Thyroid gland (tissue), 4 donors: ENCODE results near the gene CITED2. TPM values are rescaled to one million over a fixed set of nuclear protein-coding genes. Genes with fewer than 3 reads are reported as not detected.

Experiments
- DNase-seq, 2 donors: peaks; one replicate each; pipeline ENCODE4 v3.0.0-alpha.2; 2019
- H3K27ac ChIP-seq, 3 donors: fragments of 200-600 bp; sonication (generic); 1 replicate in 2 of 3; 2 replicates in 1 of 3; pipeline ENCODE4 v1.5.1; 2016 to 2019; ENCODE audit warnings: mild to moderate bottlenecking in 1 of 3, moderate library complexity in 1 of 3
- H3K27me3 ChIP-seq: fragments of 200-600 bp; sonication (generic); one replicate; pipeline ENCODE4 v1.5.1; 2019
- H3K36me3 ChIP-seq, 2 donors: fragments of 200-600 bp; sonication (generic); one replicate each; pipeline ENCODE4 v1.5.1; 2016 to 2019
- H3K4me1 ChIP-seq, 2 donors: fragments of 200-600 bp; sonication (generic); one replicate each; pipeline ENCODE4 v1.5.1; 2017 to 2019
- H3K4me3 ChIP-seq, 3 donors: fragments of 200-600 bp; sonication (generic); replicated peaks in 1 of 3; 1 replicate in 2 of 3; 2 replicates in 1 of 3; pipeline ENCODE4 v1.5.1; 2016; ENCODE audit warnings: mild to moderate bottlenecking in 1 of 3
- H3K9me3 ChIP-seq: fragments of 200-600 bp; sonication (generic); one replicate; pipeline ENCODE4 v1.5.1; 2017
- POLR2A ChIP-seq, 2 donors: fragments of 450-650 bp; IDR thresholded peaks; one replicate each; pipeline ENCODE4 v1.6.1; 2017; ENCODE audit warnings: antibody characterized with exemption in 2 of 2, mild to moderate bottlenecking in 2 of 2, moderate library complexity in 1 of 2
- WGBS, 2 donors: methylation state at CpG; one replicate each; pipeline ENCODE4 v1.1.5; 2017; 5-methylcytosine and 5-hydroxymethylcytosine counted together
- intact Hi-C: fragments of 100-400 bp; cut with DNase I; formaldehyde crosslinking; loops from one replicate; pipeline ENCODE4 v1.15.1; 2023
- total RNA-seq, 4 donors: library from RNA; depleted of rRNA; stranded (reverse); fragments of >200 nt; gene quantifications; one replicate each; pipeline ENCODE4 v1.2.3, GENCODE V29; 2016
- TF ChIP-seq, protein P1 (sequence below), 6 experiments: fragments of 200-600 bp in 3 of 6; fragments of 450-650 bp in 3 of 6; sonication (generic) in 3 of 6; IDR thresholded peaks; one replicate each; pipeline ENCODE4 v1.5.1; 2016 to 2019; ENCODE audit warnings: antibody characterized with exemption in 6 of 6, mild to moderate bottlenecking in 2 of 6, inconsistent platforms in 1 of 6, moderate library complexity in 1 of 6

The CITED2 gene
- total RNA-seq, 4 donors from 2014 or later, result 178 to 354 (median 261) TPM

DNA sequence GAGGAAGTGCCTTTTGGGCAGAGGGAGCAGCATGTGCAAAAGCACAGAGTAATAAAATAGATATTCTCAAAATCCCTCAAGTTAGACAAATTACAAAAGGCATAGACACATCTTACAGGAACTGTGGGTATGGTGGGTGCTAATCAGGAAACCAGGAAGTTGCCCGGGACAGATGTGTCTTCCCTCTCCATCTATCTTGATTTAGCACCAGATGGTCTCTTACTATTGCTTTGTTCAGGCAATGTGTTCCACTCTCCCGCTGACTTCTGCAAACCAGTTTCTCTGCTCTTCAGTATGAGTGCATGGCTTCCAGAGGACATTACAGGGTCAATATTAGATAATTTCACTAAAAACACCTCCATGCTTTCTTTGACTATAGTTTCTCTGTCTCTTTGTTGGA lies 13.2 kb downstream of the CITED2 start:
- TF ChIP-seq POLR2A (IDR thresholded peaks at IDR 0.05), result no peak
- TF ChIP-seq, protein P1, sequence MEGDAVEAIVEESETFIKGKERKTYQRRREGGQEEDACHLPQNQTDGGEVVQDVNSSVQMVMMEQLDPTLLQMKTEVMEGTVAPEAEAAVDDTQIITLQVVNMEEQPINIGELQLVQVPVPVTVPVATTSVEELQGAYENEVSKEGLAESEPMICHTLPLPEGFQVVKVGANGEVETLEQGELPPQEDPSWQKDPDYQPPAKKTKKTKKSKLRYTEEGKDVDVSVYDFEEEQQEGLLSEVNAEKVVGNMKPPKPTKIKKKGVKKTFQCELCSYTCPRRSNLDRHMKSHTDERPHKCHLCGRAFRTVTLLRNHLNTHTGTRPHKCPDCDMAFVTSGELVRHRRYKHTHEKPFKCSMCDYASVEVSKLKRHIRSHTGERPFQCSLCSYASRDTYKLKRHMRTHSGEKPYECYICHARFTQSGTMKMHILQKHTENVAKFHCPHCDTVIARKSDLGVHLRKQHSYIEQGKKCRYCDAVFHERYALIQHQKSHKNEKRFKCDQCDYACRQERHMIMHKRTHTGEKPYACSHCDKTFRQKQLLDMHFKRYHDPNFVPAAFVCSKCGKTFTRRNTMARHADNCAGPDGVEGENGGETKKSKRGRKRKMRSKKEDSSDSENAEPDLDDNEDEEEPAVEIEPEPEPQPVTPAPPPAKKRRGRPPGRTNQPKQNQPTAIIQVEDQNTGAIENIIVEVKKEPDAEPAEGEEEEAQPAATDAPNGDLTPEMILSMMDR (IDR thresholded peaks at IDR 0.05), result no peak
- DNase-seq, result no peak
- WGBS, 2 donors, result 75 to 89% methylated on average over 2 of the region's 2 CpGs
- no peak overlapping the region for H3K27ac ChIP-seq
- H3K4me3 ChIP-seq, result no peak overlapping the region
- H3K4me1 ChIP-seq, result no peaks in the 10 kb centered on the region
- intact Hi-C loops, result loop anchor here (5.0 to 10.0 kb wide), 2 partner anchors 126 to 549 kb away; no protein-coding TSS in a partner anchor
- H3K27me3 ChIP-seq, result no peaks in the 10 kb centered on the region
- H3K36me3 ChIP-seq, result no peaks in the 10 kb centered on the region
- no peaks in the 10 kb centered on the region for H3K9me3 ChIP-seq

DNA sequence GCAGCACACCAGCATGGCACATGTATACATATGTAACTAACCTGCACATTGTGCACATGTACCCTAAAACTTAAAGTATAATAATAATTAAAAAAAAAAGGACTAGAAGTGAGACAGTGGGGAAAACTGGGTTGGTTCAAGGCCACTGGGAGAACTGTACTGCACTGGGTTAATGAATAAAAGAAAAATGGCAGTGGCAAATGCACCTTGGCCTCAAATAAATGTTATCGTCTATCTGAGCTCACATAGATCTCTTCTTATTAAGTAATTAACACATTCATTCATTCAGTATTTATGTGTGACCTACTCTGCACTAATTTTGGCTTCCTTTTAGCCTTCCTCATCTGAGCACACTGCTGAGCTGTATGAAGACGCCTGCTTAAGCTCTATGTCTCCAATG lies 17.5 kb downstream of the CITED2 start:
- intact Hi-C loops, result no loop called here
- WGBS, 2 donors, result 93 to 99% methylated on average over 2 of the region's 2 CpGs
- no peak for TF ChIP-seq POLR2A (IDR thresholded peaks at IDR 0.05)
- TF ChIP-seq, protein P1 (IDR thresholded peaks at IDR 0.05), result no peak

DNA sequence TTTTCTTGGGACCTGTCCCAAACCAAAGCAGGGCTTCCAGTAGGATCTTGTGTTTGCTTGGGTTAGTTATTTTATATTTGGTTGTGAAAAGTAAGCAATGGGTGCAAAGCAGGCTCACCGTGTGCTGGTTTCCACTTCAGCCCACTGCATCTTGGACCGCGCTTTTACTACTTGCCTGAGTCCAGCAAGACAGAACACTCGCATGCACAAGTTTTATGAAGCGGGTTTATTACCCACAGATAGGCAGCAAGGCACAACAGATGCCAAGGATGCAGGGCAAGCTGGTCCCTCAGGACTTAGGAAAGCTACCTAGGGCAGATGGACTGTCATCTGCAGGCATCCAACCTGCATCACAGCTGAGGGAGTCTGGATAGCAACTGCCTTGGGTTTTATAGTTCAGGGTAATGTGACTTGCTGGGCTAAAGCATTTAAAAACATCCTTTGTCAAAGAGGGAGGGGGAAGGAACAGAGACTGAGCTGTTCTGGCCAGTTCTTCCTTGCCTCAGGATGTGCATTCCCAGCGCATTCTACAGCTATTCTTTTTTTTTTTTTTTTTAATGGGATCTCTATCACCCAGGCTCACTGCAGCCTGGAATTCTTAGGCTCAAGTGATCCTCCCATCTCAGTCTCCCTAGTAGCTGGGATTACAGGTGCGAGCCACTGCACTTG lies 18.5 kb downstream of the CITED2 start:
- Histone ChIP-seq H3K27ac (no peak overlapping the region), H3K4me3 (no peak overlapping the region), H3K36me3 (no peaks in the 10 kb centered on the region), H3K27me3 (no peaks in the 10 kb centered on the region), H3K4me1 (no peaks in the 10 kb centered on the region), H3K9me3 (no peaks in the 10 kb centered on the region)
- intact Hi-C loops, result no loop called here
- DNase-seq, result no peak
- TF ChIP-seq, protein P1 (IDR thresholded peaks at IDR 0.05), result no peak
- TF ChIP-seq POLR2A (IDR thresholded peaks at IDR 0.05), result no peak
- 90 to 94% methylated on average over 7 of the region's 7 CpGs for WGBS, 2 donors

More for the DNA sequence above, 17.5 kb downstream of the CITED2 start:
- H3K27me3 ChIP-seq, result no peaks in the 10 kb centered on the region
- H3K4me3 ChIP-seq, result no peak overlapping the region
- H3K4me1 ChIP-seq, result no peaks in the 10 kb centered on the region
- no peak for DNase-seq
- H3K27ac ChIP-seq, result no peak overlapping the region
- H3K36me3 ChIP-seq, result no peaks in the 10 kb centered on the region
- no peaks in the 10 kb centered on the region for H3K9me3 ChIP-seq

DNA sequence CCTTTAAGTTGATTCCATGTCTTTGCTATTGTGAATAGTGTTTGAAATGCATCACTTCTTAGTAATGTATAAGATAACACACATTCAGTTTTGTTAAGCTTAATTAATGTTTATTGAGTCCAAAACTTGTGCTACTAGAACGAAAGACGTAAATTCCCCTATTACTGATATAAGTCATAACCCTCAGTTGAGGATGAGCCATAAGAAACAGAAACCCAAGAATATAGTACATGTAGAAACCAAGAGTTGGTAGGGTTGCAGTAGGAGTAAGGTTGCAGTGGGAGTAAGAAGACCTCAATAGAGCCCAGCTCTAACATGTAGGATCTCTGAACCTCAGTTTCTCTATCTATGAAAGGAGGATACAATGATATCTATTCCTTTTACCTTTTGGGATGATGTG lies 19.3 kb downstream of the CITED2 start:
- intact Hi-C loops, result no loop called here

DNA sequence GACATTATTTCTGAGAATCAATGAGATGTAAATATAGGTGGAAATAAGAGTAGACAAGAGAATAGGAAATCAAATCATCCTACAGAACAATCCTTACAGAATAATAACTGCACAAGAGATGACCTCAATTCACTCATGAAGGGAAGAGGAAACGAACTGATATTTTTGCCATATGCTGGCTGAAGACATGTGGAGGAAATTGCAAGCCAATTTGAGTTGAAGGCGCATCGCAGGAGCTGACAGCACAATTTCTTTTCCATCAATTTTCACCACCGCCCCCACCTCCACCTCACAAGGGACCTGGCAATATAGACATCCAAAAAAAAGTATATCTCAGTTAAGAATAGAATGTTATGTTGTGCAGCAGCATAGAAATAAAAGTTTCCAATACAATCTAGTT lies 20.3 kb downstream of the CITED2 start:
- no peaks in the 10 kb centered on the region for H3K4me1 ChIP-seq
- no peaks in the 10 kb centered on the region for H3K36me3 ChIP-seq
- no peak overlapping the region for H3K4me3 ChIP-seq
- intact Hi-C loops, result no loop called here
- no peak for TF ChIP-seq POLR2A (IDR thresholded peaks at IDR 0.05)
- TF ChIP-seq, protein P1 (IDR thresholded peaks at IDR 0.05), result no peak
- no peaks in the 10 kb centered on the region for H3K9me3 ChIP-seq
- 56 to 58% methylated on average over 4 of the region's 4 CpGs for WGBS, 2 donors
- H3K27me3 ChIP-seq, result no peaks in the 10 kb centered on the region
- no peak for DNase-seq
- no peak overlapping the region for H3K27ac ChIP-seq

More for the DNA sequence above, 19.3 kb downstream of the CITED2 start:
- no peak for TF ChIP-seq POLR2A (IDR thresholded peaks at IDR 0.05)
- TF ChIP-seq, protein P1 (IDR thresholded peaks at IDR 0.05), result no peak
- Histone ChIP-seq H3K4me1 (no peaks in the 10 kb centered on the region), H3K36me3 (no peaks in the 10 kb centered on the region), H3K27me3 (no peaks in the 10 kb centered on the region), H3K27ac (no peak overlapping the region), H3K4me3 (no peak overlapping the region), H3K9me3 (no peaks in the 10 kb centered on the region)
- WGBS, 2 donors, result 91 to 99% methylated on average over 2 of the region's 2 CpGs
- DNase-seq, result no peak
